GM12873 (cell line): Measurements from ENCODE around the gene MRPL16.

Experiments
- CTCF ChIP-seq: IDR thresholded peaks from 2 replicates; pipeline ENCODE4 v1.5.1; 2012; ENCODE audit warnings: low read depth, mild to moderate bottlenecking, moderate library complexity, low read length, control low read depth; ENCODE audit not compliant: insufficient read depth; ENCODE audit errors: missing control alignments

Gene MRPL16

DNA sequence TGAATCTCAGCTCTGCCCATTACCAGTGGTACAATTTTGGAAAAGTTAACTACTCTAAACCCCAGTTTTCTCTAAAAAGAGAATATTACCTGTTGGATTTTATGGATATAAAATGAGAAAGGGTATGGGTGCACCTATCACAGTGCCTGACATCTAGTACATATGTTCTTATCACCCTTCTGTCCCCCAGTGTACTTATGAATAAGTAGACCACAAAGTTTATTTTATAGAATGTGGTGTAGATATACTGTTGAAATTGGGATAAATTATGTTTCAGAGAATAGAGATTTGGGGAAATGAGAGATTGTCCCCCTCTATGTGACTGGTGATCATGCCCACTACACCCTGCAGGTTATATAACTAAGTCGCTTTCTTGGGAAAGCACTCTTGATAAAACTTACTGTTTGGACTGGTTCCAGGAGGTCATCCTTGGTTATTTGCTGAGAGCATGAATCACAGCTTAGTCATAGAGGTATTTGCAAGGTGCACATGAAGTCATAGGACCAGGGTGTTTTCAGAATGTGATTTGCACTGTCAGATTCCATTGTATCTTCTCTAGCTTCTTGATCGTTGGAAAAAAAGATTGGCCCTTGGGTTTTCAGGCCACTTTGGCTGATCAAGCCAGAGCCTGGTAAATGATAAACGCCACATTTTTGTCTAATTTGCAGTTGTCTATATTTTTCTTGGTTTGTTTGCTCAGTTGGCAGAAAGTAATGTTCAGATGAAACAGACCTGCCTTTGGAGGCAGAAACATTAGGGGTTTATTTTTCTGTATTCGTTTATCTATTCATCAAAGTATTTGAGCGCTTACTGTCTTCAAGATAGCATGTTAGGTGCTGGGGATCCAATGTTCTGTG, 34.1 kb downstream of the MRPL16 start:
- TF ChIP-seq CTCF: no peak

DNA sequence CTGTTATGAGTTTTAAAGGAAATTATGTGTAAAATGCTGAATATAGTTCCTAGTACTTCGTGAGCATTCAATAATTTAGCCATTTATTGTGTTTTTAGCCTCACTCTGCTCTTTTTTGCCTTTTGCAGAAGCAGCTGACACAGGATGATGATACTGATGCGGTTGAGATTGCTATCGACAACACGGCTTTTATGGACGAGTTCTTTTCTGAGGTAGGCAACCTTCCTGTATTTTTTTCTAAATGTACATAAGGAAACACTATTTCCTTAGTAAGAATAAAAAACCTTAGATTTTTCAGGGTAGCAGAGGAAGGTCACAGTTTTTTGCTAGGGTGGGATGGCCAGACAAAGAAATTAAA, 37.5 kb downstream of the MRPL16 start:
- TF ChIP-seq CTCF: no peak

DNA sequence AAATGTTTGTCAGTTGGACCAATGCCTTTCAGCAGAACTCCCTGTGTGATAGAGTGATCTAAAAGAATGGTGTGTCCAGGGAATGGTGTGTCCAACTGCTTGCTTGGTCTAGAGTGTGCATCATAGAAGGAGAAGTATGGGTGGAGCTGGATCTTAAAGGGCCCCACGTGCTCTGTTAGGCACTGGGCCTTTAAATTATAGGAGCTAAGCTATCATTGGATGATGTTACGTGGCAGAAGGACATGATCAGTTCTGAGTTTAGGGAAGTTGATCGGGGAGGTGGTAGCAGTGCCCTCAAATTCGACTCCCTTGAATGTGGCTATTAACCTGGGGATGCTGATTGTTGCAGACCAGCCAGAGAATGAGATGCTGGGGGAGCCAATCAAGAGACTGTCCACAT, 39.0 kb downstream of the MRPL16 start:
- no peak for TF ChIP-seq CTCF

GRCh38 chr11:59770869-59771268, 39.7 kb downstream of the MRPL16 start:
- no peak for TF ChIP-seq CTCF

- no peak for TF ChIP-seq CTCF
These were observed 40.3 kb downstream of the MRPL16 start for GRCh38 chr11:59770319-59770718.

GRCh38 chr11:59769828-59770227, 40.8 kb downstream of the MRPL16 start:
- TF ChIP-seq CTCF: no peak

DNA sequence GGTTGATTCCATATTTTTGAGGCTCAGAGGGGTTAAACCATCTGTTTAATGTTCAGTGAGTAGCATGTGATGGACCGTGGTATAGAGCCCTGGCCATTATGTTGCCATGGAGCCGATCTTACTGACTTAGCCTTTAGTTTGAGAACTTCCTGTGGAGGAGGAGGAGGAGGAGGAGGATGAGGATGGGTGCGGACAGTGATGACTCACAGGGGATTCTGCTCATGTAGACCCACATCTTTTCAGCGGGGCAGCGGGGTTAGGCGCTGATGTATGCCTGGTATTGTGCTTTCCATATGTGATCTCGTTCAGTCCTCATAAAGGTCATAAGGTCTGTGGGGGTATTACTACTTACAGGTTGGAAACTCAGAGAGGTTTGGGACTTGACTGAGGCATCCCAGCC, 41.5 kb downstream of the MRPL16 start:
- no peak for TF ChIP-seq CTCF

DNA sequence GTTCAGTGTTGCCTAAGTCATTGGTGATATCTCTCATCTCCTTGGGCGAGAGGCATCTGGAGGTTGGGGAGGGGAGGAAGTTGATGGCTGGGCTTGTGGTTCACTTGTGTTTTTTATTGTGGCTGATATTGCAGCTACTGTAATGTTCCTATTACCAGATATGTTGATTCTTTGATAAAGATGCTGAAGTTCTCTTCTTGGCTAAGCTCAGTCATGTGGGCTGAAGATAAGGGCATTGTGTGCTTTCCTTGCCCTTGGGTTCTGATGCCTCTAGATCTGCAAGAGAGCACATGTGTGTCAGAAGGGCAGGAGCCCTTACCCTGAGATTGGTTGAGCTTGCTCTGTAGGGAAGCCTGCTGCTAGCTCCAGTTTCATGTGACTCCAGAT, 43.4 kb downstream of the MRPL16 start:
- TF ChIP-seq CTCF: no peak
